ENCODE results near the gene ATR. TPM values are rescaled to one million over a fixed set of nuclear protein-coding genes. Genes with fewer than 3 reads are reported as not detected.

ATR gene
- total and polyA plus RNA-seq, 9 of the 15 experiments (the other 6 are each of a cell fraction or from before 2014, with no cell fraction given): 18.0 to 37.8 (median 23.2) TPM

GRCh38 chr3:142618917-142619461 lies 40.5 kb upstream of the ATR start (continued):
- TF ChIP-seq RERE (CRISPR knock-in tag; IDR thresholded peaks at IDR 0.05; ENCODE audit: borderline replicate concordance) (no peak), KLF16 (IDR thresholded peaks at IDR 0.05) (peak; percentile 66), SMARCE1 (IDR thresholded peaks at IDR 0.05) (peak; percentile 88), POU5F1 (IDR thresholded peaks at IDR 0.05; ENCODE audit: borderline replicate concordance, low read depth, low read length, partially characterized antibody) (no peak), FOXJ2 (tag; IDR thresholded peaks at IDR 0.05) (0 out of 2 replicates have a peak, but pooled peaks have one; percentile 38), NR4A1 (CRISPR knock-in tag; IDR thresholded peaks at IDR 0.05) (no peak), NR4A1 (tag; IDR thresholded peaks at IDR 0.05) (peak; percentile 69; the same call in 1 of the 2 replicates), CTCFL (IDR thresholded peaks at IDR 0.05; ENCODE audit: borderline replicate concordance, insufficient read depth, low read depth, low read length, poor library complexity, severe bottlenecking) (no peak), CREB1 (IDR thresholded peaks at IDR 0.05) (peak; percentile 45; the same call in 1 of the 2 replicates), CREB1 (CRISPR knock-in tag; IDR thresholded peaks at IDR 0.05) (no peak), KDM1A (IDR thresholded peaks at IDR 0.05) (peak; percentile 82), POLR3G (IDR thresholded peaks at IDR 0.05; ENCODE audit: extremely low read depth, insufficient read length, insufficient replicate concordance) (no peak), ZNF766 (CRISPR knock-in tag; conservative IDR thresholded peaks at IDR 0.05) (0 out of 2 replicates have a peak, but pooled peaks have one; percentile 35), NCOR1 (IDR thresholded peaks at IDR 0.05) (peak; percentile 95), JUND (IDR thresholded peaks at IDR 0.05; ENCODE audit: borderline replicate concordance, low read depth, low read length) (peak; percentile 76), JUND (tag; IDR thresholded peaks at IDR 0.05; ENCODE audit: borderline replicate concordance, low read depth, low read length) (peak; percentile 61; the same call in 2 of the 3 replicates), PBX2 (CRISPR knock-in tag; IDR thresholded peaks at IDR 0.05; ENCODE audit: low read depth) (no peak), PBX2 (tag; conservative IDR thresholded peaks at IDR 0.05; ENCODE audit: low read depth) (0 out of 2 replicates have a peak, but pooled peaks have one; percentile 19), ZNF282 (CRISPR knock-in tag; IDR thresholded peaks at IDR 0.05) (no peak)
